IMR-90 (cell line): Measurements from ENCODE around the gene ZBTB46. TPM values are rescaled to one million over a fixed set of nuclear protein-coding genes. Genes with fewer than 3 reads are reported as not detected.

Source experiments
- ATAC-seq: fragments of 200-7000 bp; cut with Tn5 transposase; 2 replicates; pipeline ENCODE4 v1.9.1; 2020; ENCODE audit warnings: low read depth, mild to moderate bottlenecking, moderate library complexity
- BruUV-seq: library from RNA; stranded (reverse); fragments of 400-500 nt; replicated peaks from 2 replicates; lab custom pipeline; 2021; lab: Mats Ljungman, UMichigan
- CTCF ChIA-PET: fragments of 300-600 bp; formaldehyde crosslinking; extraction: SDS; loops from one replicate; lab custom pipeline; 2021; ENCODE audit warnings: antibody characterized with exemption; lab: Yijun Ruan, JAX
- POLR2A ChIA-PET: fragments of 300-600 bp; sonication (Branson Sonifier 250); formaldehyde crosslinking; loops from one replicate; lab custom pipeline; 2022; ENCODE audit warnings: antibody characterized with exemption; ENCODE audit not compliant: unreplicated experiment; lab: Charles Lee
- DNase-seq: peaks from one replicate; pipeline ENCODE4 v3.0.0; 2013
- H2AFZ ChIP-seq: replicated peaks from 2 replicates; pipeline ENCODE3; 2013; ENCODE audit warnings: low read length, mild to moderate bottlenecking; ENCODE audit not compliant: poor library complexity
- H2AK5ac ChIP-seq: 2 replicates; pipeline ENCODE4 v1.6.1; 2013; ENCODE audit warnings: low read depth, low read length, inconsistent platforms
- H2AK9ac ChIP-seq: replicated peaks from 2 replicates; pipeline ENCODE3; 2013; ENCODE audit warnings: mild to moderate bottlenecking, low read depth, low read length, moderate library complexity; ENCODE audit not compliant: poor library complexity
- H2BK120ac ChIP-seq: 2 replicates; pipeline ENCODE4 v1.6.1; 2013; ENCODE audit warnings: low read depth, low read length, inconsistent platforms
- H2BK15ac ChIP-seq: 3 replicates; pipeline ENCODE4 v1.6.1; 2013; ENCODE audit warnings: low read depth, low read length, inconsistent platforms
- H2BK20ac ChIP-seq: 2 replicates; pipeline ENCODE4 v1.6.1; 2013; ENCODE audit warnings: low read depth, mild to moderate bottlenecking, inconsistent platforms, low read length, moderate library complexity
- H2BK5ac ChIP-seq: 2 replicates; pipeline ENCODE4 v1.6.1; 2013; ENCODE audit warnings: mild to moderate bottlenecking, low read depth, low read length, inconsistent platforms; ENCODE audit not compliant: poor library complexity, severe bottlenecking
- H3K14ac ChIP-seq: replicated peaks from 2 replicates; pipeline ENCODE4 v1.6.1; 2013; ENCODE audit warnings: low read depth, low read length, inconsistent platforms
- H3K18ac ChIP-seq: 2 replicates; pipeline ENCODE4 v1.6.1; 2013; ENCODE audit warnings: low read depth, low read length, control low read depth
- H3K23ac ChIP-seq: 2 replicates; pipeline ENCODE4 v1.6.1; 2013; ENCODE audit warnings: low read depth, low read length, inconsistent platforms
- H3K27ac ChIP-seq: 2 replicates; pipeline ENCODE4 v1.5.1; 2013; ENCODE audit warnings: mild to moderate bottlenecking, control low read depth, low read length; ENCODE audit not compliant: insufficient read depth
- H3K27me3 ChIP-seq: 2 replicates; pipeline ENCODE4 v1.6.1; 2013; ENCODE audit warnings: low read length; ENCODE audit not compliant: control insufficient read depth, insufficient read depth
- H3K36me3 ChIP-seq: 2 replicates; pipeline ENCODE4 v1.6.1; 2013; ENCODE audit warnings: low read length, mixed read lengths; ENCODE audit not compliant: control insufficient read depth, insufficient read depth
- H3K4ac ChIP-seq: 2 replicates; pipeline ENCODE4 v1.6.1; 2013; ENCODE audit warnings: low read depth, low read length, inconsistent platforms
- H3K4me1 ChIP-seq: 2 replicates; pipeline ENCODE4 v1.6.1; 2013; ENCODE audit warnings: low read length, mixed read lengths; ENCODE audit not compliant: control insufficient read depth, insufficient read depth
- H3K4me2 ChIP-seq: 2 replicates; pipeline ENCODE4 v1.6.1; 2013; ENCODE audit warnings: low read depth, mild to moderate bottlenecking, control low read depth, low read length, moderate library complexity
- H3K4me3 ChIP-seq: 2 replicates; pipeline ENCODE4 v1.5.1; 2013; ENCODE audit warnings: low read depth, mild to moderate bottlenecking, control low read depth, low read length, moderate library complexity; ENCODE audit not compliant: insufficient read depth
- H3K56ac ChIP-seq: 2 replicates; pipeline ENCODE4 v1.6.1; 2013; ENCODE audit warnings: low read length, inconsistent platforms; ENCODE audit not compliant: insufficient read depth; ENCODE audit errors: extremely low read depth
- H3K79me1 ChIP-seq, 2 experiments: 2 replicates each; pipeline ENCODE4 v1.6.1; 2013; ENCODE audit warnings: low read length in 2 of 2, inconsistent platforms in 1 of 2, low read depth in 1 of 2
- H3K9ac ChIP-seq: 2 replicates; pipeline ENCODE4 v1.6.1; 2013; ENCODE audit warnings: low read depth, low read length, control low read depth
- H3K9me1 ChIP-seq: 2 replicates; pipeline ENCODE4 v1.6.1; 2013; ENCODE audit warnings: low read length, inconsistent platforms; ENCODE audit not compliant: insufficient read depth
- H3K9me3 ChIP-seq: 2 replicates; pipeline ENCODE4 v1.6.1; 2013; ENCODE audit warnings: low read length; ENCODE audit not compliant: control insufficient read depth, insufficient read depth
- H4K20me1 ChIP-seq: 2 replicates; pipeline ENCODE4 v1.6.1; 2013; ENCODE audit warnings: low read length, inconsistent platforms; ENCODE audit not compliant: insufficient read depth
- H4K5ac ChIP-seq: 2 replicates; pipeline ENCODE4 v1.6.1; 2013; ENCODE audit warnings: mild to moderate bottlenecking, low read depth, low read length, control low read depth
- H4K8ac ChIP-seq, 2 experiments: 2 replicates each; pipeline ENCODE4 v1.6.1; 2013; ENCODE audit warnings: low read depth in 2 of 2, low read length in 2 of 2, control low read depth in 1 of 2, inconsistent platforms in 1 of 2
- H4K91ac ChIP-seq: 2 replicates; pipeline ENCODE4 v1.6.1; 2013; ENCODE audit warnings: low read depth, low read length, inconsistent platforms; ENCODE audit not compliant: insufficient read depth
- BHLHE40 ChIP-seq: fragments of 150-350 bp; IDR thresholded peaks from 2 replicates; pipeline ENCODE4 v1.6.1; 2016; ENCODE audit warnings: mild to moderate bottlenecking, low read depth, low read length
- CTCF ChIP-seq: conservative IDR thresholded peaks from 2 replicates; pipeline ENCODE4 v1.5.1; 2012; ENCODE audit warnings: mild to moderate bottlenecking, low read depth, low read length, improper control_type of control experiment
- ELK1 ChIP-seq: fragments of 150-350 bp; IDR thresholded peaks from 2 replicates; pipeline ENCODE4 v1.6.1; 2016; ENCODE audit warnings: low read depth, mild to moderate bottlenecking, low read length, moderate library complexity, borderline replicate concordance
- RAD21 ChIP-seq: IDR thresholded peaks from 2 replicates; pipeline ENCODE4 v1.6.1; 2012; ENCODE audit warnings: low read length, improper control_type of control experiment
- SMC3 ChIP-seq: fragments of 150-350 bp; IDR thresholded peaks from 2 replicates; pipeline ENCODE4 v1.6.1; 2016; ENCODE audit warnings: low read depth, mild to moderate bottlenecking, antibody characterized with exemption, low read length, moderate library complexity
- WGBS, 2 experiments: methylation state at CpG; one replicate each; pipeline versions ENCODE4 v1.1.5 to v1.1.7; 2013; ENCODE audit warnings: missing lambda C conversion rate in 2 of 2; ENCODE audit not compliant: insufficient read length in 1 of 2; ENCODE audit errors: extremely low coverage in 2 of 2; 5-methylcytosine and 5-hydroxymethylcytosine counted together
- dilution Hi-C: fragments of 300-500 bp; cut with HindIII; formaldehyde crosslinking; loops from one replicate; pipeline ENCODE4 v1.14.3; 2018; ENCODE audit warnings: low sequenced_read_pairs; ENCODE audit not compliant: unreplicated experiment
- in situ Hi-C: fragments of 300-500 bp; cut with MboI; formaldehyde crosslinking; loops from 3 replicates; pipeline ENCODE4 v1.14.3; 2019; ENCODE audit warnings: low sequenced_read_pairs, inconsistent platforms, mixed read lengths
- intact Hi-C: fragments of 100-400 bp; cut with micrococcal nuclease; formaldehyde crosslinking; loops from 2 replicates; pipeline ENCODE4 v1.10.0; 2022
- polyA plus RNA-seq, 3 experiments: library from polyadenylated mRNA; depleted of rRNA; stranded (reverse); fragments of >200 nt; gene quantifications; 2 replicates each; pipeline ENCODE4 v1.2.3, GENCODE V29; 2012; ENCODE audit warnings: low replicate concordance in 1 of 3
- total RNA-seq: library from RNA; depleted of rRNA; stranded (reverse); fragments of >200 nt; gene quantifications from 2 replicates; pipeline ENCODE4 v1.2.3, GENCODE V29; 2012

Gene ZBTB46
- total and polyA plus RNA-seq, 2 of the 4 experiments (the other 2 are of a cell fraction), result 4.2 to 14.9 TPM

- POLR2A ChIA-PET, result no interaction called here
- H3K23ac ChIP-seq, result no peak overlapping the region; the same call in 1 of the 2 replicates
- 0 out of 2 replicates have a peak overlapping the region, but pooled peaks have one; percentile 3 for H3K14ac ChIP-seq
- H2AK9ac ChIP-seq, result no peak overlapping the region
- H3K4ac ChIP-seq, result no peak overlapping the region
- peak overlapping the region; percentile 55 for H2AFZ ChIP-seq
- H3K27me3 ChIP-seq, result no peaks in the 10 kb centered on the region
- no peak overlapping the region for H2BK120ac ChIP-seq
- H3K18ac ChIP-seq, result no peak overlapping the region
- 0 out of 2 replicates have a peak, but pooled peaks cover 3% of the 10 kb centered on the region for H3K36me3 ChIP-seq
- H2BK20ac ChIP-seq, result no peak overlapping the region
- H2BK5ac ChIP-seq, result no peak overlapping the region
- peak overlapping the region; percentile 43; the same call in 1 of the 2 replicates for H2AK5ac ChIP-seq
- BruUV-seq, result no TSS peak
- H3K4me3 ChIP-seq, result no peak overlapping the region
- no peaks in the 10 kb centered on the region for H3K9me3 ChIP-seq
- CTCF ChIA-PET, result interaction anchor here (0.9 kb wide), 1 partner anchor 33 kb away, joined by 3 read pairs; no protein-coding TSS in a partner anchor
- H3K4me1 ChIP-seq, result peaks cover 16% of the 10 kb centered on the region
- peak overlapping the region in 1 of 2 experiments; percentile 36; a peak in 1 of 4 replicates for H4K8ac ChIP-seq
- peak; percentile 45 for DNase-seq
- WGBS, 2 experiments, result 80% methylated on average over 10 of the region's 24 CpGs; no CpG with 5 or more reads in 1 of the 2 experiments
- dilution Hi-C loops, result no loop called here
- no peak overlapping the region for H4K5ac ChIP-seq
- H3K27ac ChIP-seq, result no peak overlapping the region
- H4K91ac ChIP-seq, result no peak overlapping the region
- H3K4me2 ChIP-seq, result peak overlapping the region; percentile 25
- H3K56ac ChIP-seq, result no peak overlapping the region
- peaks cover 20% of the 10 kb centered on the region for H3K9me1 ChIP-seq
- peak; percentile 47 for ATAC-seq
- intact Hi-C loops, result no loop called here
- no peak overlapping the region for H3K9ac ChIP-seq
- TF ChIP-seq RAD21 (peak; percentile 32; the same call in 1 of the 2 replicates), SMC3 (peak; percentile 46), CTCF (0 out of 2 replicates have a peak, but pooled peaks have one; percentile 28), ELK1 (no peak), BHLHE40 (peak; percentile 60; the same call in 1 of the 2 replicates)
- in situ Hi-C loops, result no loop called here
- peaks cover 54% of the 10 kb centered on the region for H4K20me1 ChIP-seq
- no peak overlapping the region for H2BK15ac ChIP-seq
- peaks cover 22 to 71% of the 10 kb centered on the region in 2 experiments for H3K79me1 ChIP-seq
Measured at GRCh38 chr20:63819224-63819921, 11.7 kb downstream of the ZBTB46 start.
